WTC11 (cell line): ENCODE measurements around the gene RIPPLY3. TPM values are rescaled to one million over a fixed set of nuclear protein-coding genes. Genes with fewer than 3 reads are reported as not detected.
A peak's percentile ranks its signal among the peaks of the same experiment; 100 is the strongest.

Experiments
- ATAC-seq: fragments of 200-7000 bp; cut with Tn5 transposase; 2 replicates; pipeline ENCODE4 v1.10.0; 2021; ENCODE audit warnings: mild to moderate bottlenecking, moderate library complexity
- CTCF ChIA-PET: fragments of 300-600 bp; sonication (Branson Sonifier 250); formaldehyde crosslinking; loops from one replicate; lab custom pipeline; 2021; ENCODE audit warnings: antibody characterized with exemption; lab: Charles Lee
- POLR2A ChIA-PET: fragments of 350-600 bp; sonication (Branson Sonifier 250); formaldehyde crosslinking; loops from one replicate; lab custom pipeline; 2021; ENCODE audit warnings: antibody characterized with exemption; lab: Charles Lee
- DNase-seq: peaks from one replicate; pipeline ENCODE4 v3.0.0; 2021; ENCODE audit warnings: low spot score
- H3K27ac Mint-ChIP-seq: 2 replicates; pipeline ENCODE4 v1.8.0; 2021; ENCODE audit warnings: mixed read lengths
- H3K27me3 Mint-ChIP-seq: 2 replicates; pipeline ENCODE4 v1.8.0; 2021; ENCODE audit warnings: low read depth, mild to moderate bottlenecking, moderate library complexity, mixed read lengths
- H3K36me3 Mint-ChIP-seq: 2 replicates; pipeline ENCODE4 v1.8.0; 2021; ENCODE audit warnings: mixed read lengths
- H3K4me1 Mint-ChIP-seq: 2 replicates; pipeline ENCODE4 v1.8.0; 2022; ENCODE audit warnings: mixed read lengths
- H3K4me3 Mint-ChIP-seq: 2 replicates; pipeline ENCODE4 v1.8.0; 2021; ENCODE audit warnings: mild to moderate bottlenecking, moderate library complexity, mixed read lengths
- H3K9me3 Mint-ChIP-seq: 2 replicates; pipeline ENCODE4 v1.8.0; 2021; ENCODE audit warnings: mixed read lengths
- AR ChIP-seq: fragments of 250-450 bp; sonication (Bioruptor Pico); IDR thresholded peaks from 2 replicates; pipeline ENCODE4 v1.9.0; 2021; ENCODE audit warnings: mild to moderate bottlenecking
- ATF3 ChIP-seq: sonication (generic); formaldehyde crosslinking; conservative IDR thresholded peaks from 2 replicates; pipeline ENCODE4 v1.8.1; 2022; ENCODE audit warnings: mild to moderate bottlenecking, missing genetic modification reagents
- CREB1 ChIP-seq: sonication (generic); formaldehyde crosslinking; IDR thresholded peaks from 2 replicates; pipeline ENCODE4 v1.8.0; 2023; ENCODE audit warnings: mild to moderate bottlenecking, missing genetic modification reagents
- ERG ChIP-seq: fragments of 250-450 bp; sonication (Bioruptor Pico); IDR thresholded peaks from 2 replicates; pipeline ENCODE4 v1.8.0; 2021; ENCODE audit warnings: mild to moderate bottlenecking
- ETV6 ChIP-seq: sonication (generic); formaldehyde crosslinking; IDR thresholded peaks from 2 replicates; pipeline ENCODE4 v1.8.1; 2022; ENCODE audit warnings: mild to moderate bottlenecking, missing genetic modification reagents
- NFE2L1 ChIP-seq: sonication (generic); formaldehyde crosslinking; IDR thresholded peaks from 2 replicates; pipeline ENCODE4 v1.8.1; 2023; ENCODE audit warnings: missing genetic modification reagents
- OVOL2 ChIP-seq: fragments of 250-450 bp; sonication (Bioruptor Pico); IDR thresholded peaks from 2 replicates; pipeline ENCODE4 v1.9.0; 2021; ENCODE audit warnings: mild to moderate bottlenecking, borderline replicate concordance
- SMAD4 ChIP-seq: sonication (generic); formaldehyde crosslinking; IDR thresholded peaks from 2 replicates; pipeline ENCODE4 v1.8.0; 2022; ENCODE audit warnings: mild to moderate bottlenecking, missing genetic modification reagents
- STAT6 ChIP-seq: sonication (generic); formaldehyde crosslinking; conservative IDR thresholded peaks from 2 replicates; pipeline ENCODE4 v1.8.1; 2023; ENCODE audit warnings: mild to moderate bottlenecking, low read depth, missing genetic modification reagents, moderate library complexity
- ZNF232 ChIP-seq: sonication (generic); formaldehyde crosslinking; IDR thresholded peaks from 2 replicates; pipeline ENCODE4 v1.8.0; 2022; ENCODE audit warnings: mild to moderate bottlenecking, missing genetic modification reagents
- ZNF396 ChIP-seq: fragments of 250-450 bp; sonication (Bioruptor Pico); IDR thresholded peaks from 2 replicates; pipeline ENCODE4 v1.8.0; 2021; ENCODE audit warnings: mild to moderate bottlenecking, moderate library complexity, borderline replicate concordance
- total RNA-seq: library from RNA; stranded (reverse); gene quantifications from 3 replicates; pipeline ENCODE4 v1.2.3, GENCODE V29; 2021
- TF ChIP-seq, protein P1 (sequence below): sonication (generic); formaldehyde crosslinking; IDR thresholded peaks from 2 replicates; pipeline ENCODE4 v1.8.1; 2022; ENCODE audit warnings: missing genetic modification reagents, borderline replicate concordance
- TF ChIP-seq, protein P2 (sequence below): sonication (generic); formaldehyde crosslinking; IDR thresholded peaks from 2 replicates; pipeline ENCODE4 v1.8.0; 2022; ENCODE audit warnings: mild to moderate bottlenecking, missing genetic modification reagents
- TF ChIP-seq, protein P3 (sequence below): sonication (generic); formaldehyde crosslinking; IDR thresholded peaks from 2 replicates; pipeline ENCODE4 v1.8.1; 2023; ENCODE audit warnings: mild to moderate bottlenecking, missing genetic modification reagents
- TF ChIP-seq, protein P4 (sequence below): fragments of 250-450 bp; sonication (Bioruptor Pico); conservative IDR thresholded peaks from 2 replicates; pipeline ENCODE4 v1.9.0; 2021; ENCODE audit warnings: mild to moderate bottlenecking

RIPPLY3 gene
- total RNA-seq, 1 experiment from 2014 or later, result 3.5 TPM

DNA sequence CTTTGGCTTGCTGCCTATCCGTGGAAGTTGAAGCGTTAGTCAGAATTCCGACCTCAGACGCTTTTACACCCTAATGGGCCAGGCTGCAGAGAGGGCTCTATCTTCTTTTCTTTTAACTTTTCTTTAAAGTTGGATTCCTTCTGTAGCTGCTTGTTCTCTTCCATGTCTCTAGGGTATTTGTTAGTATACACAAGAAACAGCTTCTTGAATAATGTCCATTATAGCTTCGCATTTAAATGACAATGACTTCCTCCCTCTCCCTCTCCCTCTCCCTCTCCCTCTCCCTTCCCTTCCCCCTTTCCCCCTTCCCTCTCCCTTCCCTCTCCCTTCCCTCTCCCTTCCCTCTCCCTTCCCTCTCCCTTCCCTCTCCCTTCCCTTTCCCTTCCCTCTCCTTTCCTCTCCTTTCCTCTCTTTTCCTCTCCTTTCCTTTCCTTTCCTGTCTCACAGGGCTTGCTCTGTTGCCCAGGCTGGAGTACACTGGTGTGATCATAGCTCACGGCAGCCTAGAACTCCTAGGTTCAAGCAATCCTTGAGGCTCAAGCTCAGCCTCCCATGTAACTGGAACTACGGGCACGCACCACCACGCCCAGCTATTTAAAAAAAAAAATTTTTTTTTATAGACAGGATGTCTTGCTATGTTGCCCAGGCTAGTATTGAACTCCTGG is 33.0 kb downstream of the RIPPLY3 start:
- ChIA-PET POLR2A (interaction anchor here (0.6 to 1.0 kb wide), 2 partner anchors 9 to 49 kb away, joined by 3 to 8 read pairs; no protein-coding TSS in a partner anchor), CTCF (interaction anchor here (1.3 to 2.1 kb wide), 4 partner anchors 30 to 635 kb away, joined by 3 to 9 read pairs (median 6); no protein-coding TSS in a partner anchor)
- Mint-ChIP-seq H3K9me3 (no peaks in the 10 kb centered on the region), H3K4me1 (peaks cover 15% of the 10 kb centered on the region), H3K27me3 (peaks cover 75% of the 10 kb centered on the region), H3K36me3 (no peaks in the 10 kb centered on the region)
- DNase-seq, result no peak
- TF ChIP-seq AR (CRISPR knock-in tag) (no peak), ETV6 (CRISPR knock-in tag) (0 out of 2 replicates have a peak, but pooled peaks have one; percentile 38)
- TF ChIP-seq, all 79 proteins: peak for 1
- H3K4me3 Mint-ChIP-seq, result no peak overlapping the region; the same call in 1 of the 2 replicates
- peak; percentile 32 for ATAC-seq
- no peak overlapping the region for H3K27ac Mint-ChIP-seq

GRCh38 chr21:37040212-37040611 is 33.7 kb downstream of the RIPPLY3 start:
- H3K27ac Mint-ChIP-seq, result no peak overlapping the region
- ChIA-PET CTCF (interaction anchor here (1.1 to 2.1 kb wide), 3 partner anchors 30 to 63 kb away, joined by 4 to 9 read pairs (median 7); no protein-coding TSS in a partner anchor), POLR2A (no interaction called here)
- no peak overlapping the region for H3K4me3 Mint-ChIP-seq
- peaks cover 15% of the 10 kb centered on the region for H3K4me1 Mint-ChIP-seq
- TF ChIP-seq ZNF396 (CRISPR knock-in tag) (no peak), CREB1 (CRISPR knock-in tag) (no peak), OVOL2 (CRISPR knock-in tag) (no peak), ERG (no peak), STAT6 (CRISPR knock-in tag) (no peak), ZNF232 (CRISPR knock-in tag) (no peak), SMAD4 (no peak), ATF3 (CRISPR knock-in tag) (no peak), NFE2L1 (CRISPR knock-in tag) (no peak)
- TF ChIP-seq, protein P1, sequence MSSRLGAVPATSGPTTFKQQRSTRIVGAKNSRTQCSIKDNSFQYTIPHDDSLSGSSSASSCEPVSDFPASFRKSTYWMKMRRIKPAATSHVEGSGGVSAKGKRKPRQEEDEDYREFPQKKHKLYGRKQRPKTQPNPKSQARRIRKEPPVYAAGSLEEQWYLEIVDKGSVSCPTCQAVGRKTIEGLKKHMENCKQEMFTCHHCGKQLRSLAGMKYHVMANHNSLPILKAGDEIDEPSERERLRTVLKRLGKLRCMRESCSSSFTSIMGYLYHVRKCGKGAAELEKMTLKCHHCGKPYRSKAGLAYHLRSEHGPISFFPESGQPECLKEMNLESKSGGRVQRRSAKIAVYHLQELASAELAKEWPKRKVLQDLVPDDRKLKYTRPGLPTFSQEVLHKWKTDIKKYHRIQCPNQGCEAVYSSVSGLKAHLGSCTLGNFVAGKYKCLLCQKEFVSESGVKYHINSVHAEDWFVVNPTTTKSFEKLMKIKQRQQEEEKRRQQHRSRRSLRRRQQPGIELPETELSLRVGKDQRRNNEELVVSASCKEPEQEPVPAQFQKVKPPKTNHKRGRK, result no peak
- TF ChIP-seq, protein P2, sequence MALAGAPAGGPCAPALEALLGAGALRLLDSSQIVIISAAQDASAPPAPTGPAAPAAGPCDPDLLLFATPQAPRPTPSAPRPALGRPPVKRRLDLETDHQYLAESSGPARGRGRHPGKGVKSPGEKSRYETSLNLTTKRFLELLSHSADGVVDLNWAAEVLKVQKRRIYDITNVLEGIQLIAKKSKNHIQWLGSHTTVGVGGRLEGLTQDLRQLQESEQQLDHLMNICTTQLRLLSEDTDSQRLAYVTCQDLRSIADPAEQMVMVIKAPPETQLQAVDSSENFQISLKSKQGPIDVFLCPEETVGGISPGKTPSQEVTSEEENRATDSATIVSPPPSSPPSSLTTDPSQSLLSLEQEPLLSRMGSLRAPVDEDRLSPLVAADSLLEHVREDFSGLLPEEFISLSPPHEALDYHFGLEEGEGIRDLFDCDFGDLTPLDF (CRISPR knock-in tag), result no peak
- TF ChIP-seq, protein P3, sequence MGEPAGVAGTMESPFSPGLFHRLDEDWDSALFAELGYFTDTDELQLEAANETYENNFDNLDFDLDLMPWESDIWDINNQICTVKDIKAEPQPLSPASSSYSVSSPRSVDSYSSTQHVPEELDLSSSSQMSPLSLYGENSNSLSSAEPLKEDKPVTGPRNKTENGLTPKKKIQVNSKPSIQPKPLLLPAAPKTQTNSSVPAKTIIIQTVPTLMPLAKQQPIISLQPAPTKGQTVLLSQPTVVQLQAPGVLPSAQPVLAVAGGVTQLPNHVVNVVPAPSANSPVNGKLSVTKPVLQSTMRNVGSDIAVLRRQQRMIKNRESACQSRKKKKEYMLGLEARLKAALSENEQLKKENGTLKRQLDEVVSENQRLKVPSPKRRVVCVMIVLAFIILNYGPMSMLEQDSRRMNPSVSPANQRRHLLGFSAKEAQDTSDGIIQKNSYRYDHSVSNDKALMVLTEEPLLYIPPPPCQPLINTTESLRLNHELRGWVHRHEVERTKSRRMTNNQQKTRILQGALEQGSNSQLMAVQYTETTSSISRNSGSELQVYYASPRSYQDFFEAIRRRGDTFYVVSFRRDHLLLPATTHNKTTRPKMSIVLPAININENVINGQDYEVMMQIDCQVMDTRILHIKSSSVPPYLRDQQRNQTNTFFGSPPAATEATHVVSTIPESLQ, result no peak
- TF ChIP-seq, protein P4, sequence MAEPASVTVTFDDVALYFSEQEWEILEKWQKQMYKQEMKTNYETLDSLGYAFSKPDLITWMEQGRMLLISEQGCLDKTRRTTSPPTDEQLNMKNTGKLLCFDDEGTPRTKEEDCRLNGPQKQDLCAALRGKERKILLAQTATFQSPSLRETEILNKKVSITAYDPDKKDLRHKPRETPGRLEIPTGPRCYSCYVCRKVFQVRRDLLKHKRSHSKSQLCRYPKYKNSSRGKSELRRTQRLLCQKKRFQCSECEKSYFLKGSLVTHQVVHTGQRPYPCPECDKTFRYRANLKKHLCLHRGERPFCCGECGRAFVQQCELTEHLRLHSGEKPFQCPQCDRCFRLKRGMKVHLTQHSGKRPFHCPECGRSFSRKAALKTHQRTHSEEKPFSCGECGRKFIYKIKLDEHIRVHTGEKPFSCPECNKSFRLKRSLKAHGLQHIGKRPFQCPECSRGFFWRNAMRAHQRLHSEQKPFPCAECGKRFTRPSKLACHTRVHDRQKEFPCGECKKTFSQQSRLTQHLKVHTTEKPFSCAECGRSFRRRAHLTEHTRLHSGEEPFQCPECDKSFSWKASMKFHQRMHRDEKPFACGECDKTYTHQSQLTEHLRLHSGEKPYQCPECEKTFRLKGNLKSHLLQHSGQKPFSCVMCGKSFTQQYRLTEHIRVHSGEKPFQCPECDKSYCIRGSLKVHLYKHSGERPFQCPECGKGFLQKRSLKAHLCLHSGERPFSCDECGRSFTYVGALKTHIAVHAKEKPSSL (CRISPR knock-in tag), result no peak
- DNase-seq (no peak), ATAC-seq (no peak)
- no peaks in the 10 kb centered on the region for H3K36me3 Mint-ChIP-seq
- peaks cover 81% of the 10 kb centered on the region for H3K27me3 Mint-ChIP-seq
- no peaks in the 10 kb centered on the region for H3K9me3 Mint-ChIP-seq
